Panc1 (cell line): Measurements from ENCODE around the gene PPBP. TPM values are rescaled to one million over a fixed set of nuclear protein-coding genes. Genes with fewer than 3 reads are reported as not detected.

ENCODE experiments used
- ATAC-seq: fragments of 200-7000 bp; cut with Tn5 transposase; 2 replicates; pipeline ENCODE4 v1.9.1; 2020; ENCODE audit warnings: mild to moderate bottlenecking, moderate library complexity
- BruUV-seq: library from RNA; stranded (reverse); fragments of 400-500 nt; replicated peaks from 2 replicates; lab custom pipeline; 2021; lab: Mats Ljungman, UMichigan
- CTCF ChIA-PET: fragments of 300-600 bp; sonication (Branson Sonifier 250); formaldehyde crosslinking; loops from one replicate; lab custom pipeline; 2022; ENCODE audit warnings: antibody characterized with exemption; lab: Charles Lee
- POLR2A ChIA-PET: fragments of 300-600 bp; sonication (Branson Sonifier 250); formaldehyde crosslinking; loops from one replicate; lab custom pipeline; 2022; ENCODE audit warnings: antibody characterized with exemption; lab: Charles Lee
- DNase-seq: peaks from one replicate; pipeline ENCODE4 v3.0.0-alpha.2; 2010; ENCODE audit warnings: low read depth, low spot score
- H3K27ac ChIP-seq: 2 replicates; pipeline ENCODE4 v1.5.1; 2011; ENCODE audit warnings: mild to moderate bottlenecking, low read length, inconsistent platforms
- H3K27me3 ChIP-seq: fragments of 200-500 bp; sonication (Bioruptor generic); 2 replicates; pipeline ENCODE4 v1.6.0; 2014; ENCODE audit warnings: low read length, inconsistent platforms; ENCODE audit not compliant: control insufficient read depth, insufficient read depth
- H3K36me3 ChIP-seq: fragments of 200-500 bp; sonication (Bioruptor generic); 2 replicates; pipeline ENCODE4 v1.5.1; 2014; ENCODE audit warnings: inconsistent platforms, mild to moderate bottlenecking, low read length, moderate library complexity; ENCODE audit not compliant: control insufficient read depth, insufficient read depth
- H3K4me1 ChIP-seq: 2 replicates; pipeline ENCODE4 v1.5.1; 2011; ENCODE audit warnings: inconsistent platforms, mild to moderate bottlenecking, low read length, moderate library complexity; ENCODE audit not compliant: control insufficient read depth, insufficient read depth
- H3K4me3 ChIP-seq, 2 experiments: 2 replicates each; pipeline ENCODE4 v1.5.1; 2011 to 2012; ENCODE audit warnings: low read depth in 2 of 2, low read length in 2 of 2, mild to moderate bottlenecking in 2 of 2, inconsistent platforms in 1 of 2, moderate library complexity in 1 of 2
- H3K9me3 ChIP-seq: fragments of 200-500 bp; sonication (Bioruptor generic); 2 replicates; pipeline ENCODE4 v1.5.1; 2014; ENCODE audit warnings: low read depth, mild to moderate bottlenecking, inconsistent platforms, low read length, moderate library complexity; ENCODE audit not compliant: control insufficient read depth, insufficient read depth
- CTCF ChIP-seq: fragments of 450-650 bp; IDR thresholded peaks from 2 replicates; pipeline ENCODE4 v1.5.1; 2017; ENCODE audit warnings: mild to moderate bottlenecking
- POLR2AphosphoS5 ChIP-seq: IDR thresholded peaks from 2 replicates; pipeline ENCODE4 v1.6.1; 2012; ENCODE audit warnings: mild to moderate bottlenecking, low read depth, low read length, moderate library complexity
- SIN3A ChIP-seq: IDR thresholded peaks from 2 replicates; pipeline ENCODE4 v1.6.1; 2012; ENCODE audit warnings: low read depth, mild to moderate bottlenecking, low read length, moderate library complexity, borderline replicate concordance; ENCODE audit not compliant: insufficient read depth
- TCF7L2 ChIP-seq: IDR thresholded peaks from 2 replicates; pipeline ENCODE4 v1.6.1; 2011; ENCODE audit warnings: mild to moderate bottlenecking, low read depth, low read length, inconsistent platforms
- in situ Hi-C: cut with HindIII; loops from 2 replicates; pipeline ENCODE4 v1.10.0; 2016; ENCODE audit warnings: low sequenced_read_pairs, low pct_unique_long_range_greater_than_20kb
- intact Hi-C: fragments of 100-400 bp; cut with micrococcal nuclease; formaldehyde crosslinking; loops from one replicate; pipeline ENCODE4 v1.10.0; 2022; ENCODE audit not compliant: unreplicated experiment
- total RNA-seq: library from RNA; stranded (reverse); gene quantifications from one replicate; pipeline ENCODE4 v1.2.1, GENCODE V29; 2021; ENCODE audit not compliant: unreplicated experiment
- TF ChIP-seq, protein P1 (sequence below), 2 experiments: IDR thresholded peaks; 2 replicates each; pipeline ENCODE4 v1.6.1; 2011 to 2012; ENCODE audit warnings: low read depth in 2 of 2, control low read depth in 1 of 2, low read length in 1 of 2, mild to moderate bottlenecking in 1 of 2, moderate library complexity in 1 of 2; ENCODE audit not compliant: insufficient read depth in 1 of 2

PPBP gene
- total RNA-seq, 1 experiment from 2014 or later = not detected

GRCh38 chr4:73998040-73999011 lies 10.3 kb upstream of the PPBP start, which contains the start of gene CXCL5:
Gene CXCL5 (minus strand): TSS chr4:73998677. CDS start chr4:73998581, 96 bp downstream.
- BruUV-seq = no TSS peak
- DNase-seq (no peak), ATAC-seq (peak; percentile 80)
- TF ChIP-seq POLR2AphosphoS5 = no peak
- TF ChIP-seq, protein P1, sequence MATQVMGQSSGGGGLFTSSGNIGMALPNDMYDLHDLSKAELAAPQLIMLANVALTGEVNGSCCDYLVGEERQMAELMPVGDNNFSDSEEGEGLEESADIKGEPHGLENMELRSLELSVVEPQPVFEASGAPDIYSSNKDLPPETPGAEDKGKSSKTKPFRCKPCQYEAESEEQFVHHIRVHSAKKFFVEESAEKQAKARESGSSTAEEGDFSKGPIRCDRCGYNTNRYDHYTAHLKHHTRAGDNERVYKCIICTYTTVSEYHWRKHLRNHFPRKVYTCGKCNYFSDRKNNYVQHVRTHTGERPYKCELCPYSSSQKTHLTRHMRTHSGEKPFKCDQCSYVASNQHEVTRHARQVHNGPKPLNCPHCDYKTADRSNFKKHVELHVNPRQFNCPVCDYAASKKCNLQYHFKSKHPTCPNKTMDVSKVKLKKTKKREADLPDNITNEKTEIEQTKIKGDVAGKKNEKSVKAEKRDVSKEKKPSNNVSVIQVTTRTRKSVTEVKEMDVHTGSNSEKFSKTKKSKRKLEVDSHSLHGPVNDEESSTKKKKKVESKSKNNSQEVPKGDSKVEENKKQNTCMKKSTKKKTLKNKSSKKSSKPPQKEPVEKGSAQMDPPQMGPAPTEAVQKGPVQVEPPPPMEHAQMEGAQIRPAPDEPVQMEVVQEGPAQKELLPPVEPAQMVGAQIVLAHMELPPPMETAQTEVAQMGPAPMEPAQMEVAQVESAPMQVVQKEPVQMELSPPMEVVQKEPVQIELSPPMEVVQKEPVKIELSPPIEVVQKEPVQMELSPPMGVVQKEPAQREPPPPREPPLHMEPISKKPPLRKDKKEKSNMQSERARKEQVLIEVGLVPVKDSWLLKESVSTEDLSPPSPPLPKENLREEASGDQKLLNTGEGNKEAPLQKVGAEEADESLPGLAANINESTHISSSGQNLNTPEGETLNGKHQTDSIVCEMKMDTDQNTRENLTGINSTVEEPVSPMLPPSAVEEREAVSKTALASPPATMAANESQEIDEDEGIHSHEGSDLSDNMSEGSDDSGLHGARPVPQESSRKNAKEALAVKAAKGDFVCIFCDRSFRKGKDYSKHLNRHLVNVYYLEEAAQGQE (IDR thresholded peaks at IDR 0.05; ENCODE audit: insufficient read depth in 1 of 2, low read depth in 2 of 2, low read length in 1 of 2) = no peak
- TF ChIP-seq SIN3A = no peak
- Histone ChIP-seq H3K4me1 (no peaks in the 10 kb centered on the region), H3K27ac (no peak within 1 kb of the TSS), H3K36me3 (no peaks in the 10 kb centered on the region), H3K4me3 (peak within 1 kb of the TSS; percentile 29 to 46), H3K27me3 (0 out of 2 replicates have a peak, but pooled peaks cover 2% of the 10 kb centered on the region), H3K9me3 (no peaks in the 10 kb centered on the region)
- CTCF ChIA-PET = no interaction called here
- intact Hi-C loops (no loop called here), in situ Hi-C loops (no loop called here)
- POLR2A ChIA-PET = no interaction called here

DNA sequence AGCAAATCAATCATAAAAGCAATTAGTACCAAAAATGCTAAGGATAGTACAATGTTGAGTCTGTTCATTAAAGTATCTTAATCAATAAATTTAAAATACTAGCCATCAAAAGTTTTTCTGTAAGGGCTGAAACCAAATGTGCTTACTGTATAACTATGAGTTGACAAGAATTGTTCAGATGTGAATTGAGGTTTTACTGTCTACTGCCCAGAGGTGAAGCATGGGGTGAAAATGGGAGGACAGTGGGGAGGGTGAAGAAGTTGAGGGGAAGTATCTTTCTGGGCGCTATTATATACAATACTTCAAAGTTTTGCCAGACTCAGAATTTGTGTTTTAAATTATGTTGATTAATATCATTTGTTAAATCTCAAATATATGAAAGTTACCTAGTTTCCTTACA lies 4.1 kb upstream of the PPBP start:
- no peak overlapping the region for H3K27ac ChIP-seq
- no peak for ATAC-seq
- ChIA-PET CTCF (no interaction called here), POLR2A (no interaction called here)
- H3K36me3 ChIP-seq = no peaks in the 10 kb centered on the region
- H3K4me3 ChIP-seq = no peak overlapping the region
- no peak for TF ChIP-seq CTCF
- no peak for TF ChIP-seq POLR2AphosphoS5
- TF ChIP-seq, protein P1 (IDR thresholded peaks at IDR 0.05; ENCODE audit: insufficient read depth in 1 of 2, low read depth in 2 of 2, low read length in 1 of 2) = no peak
- TF ChIP-seq TCF7L2 = no peak
- TF ChIP-seq SIN3A = no peak
- in situ Hi-C loops (no loop called here), intact Hi-C loops (no loop called here)
- no peak for DNase-seq
- H3K9me3 ChIP-seq = no peaks in the 10 kb centered on the region
- no peaks in the 10 kb centered on the region for H3K4me1 ChIP-seq
- BruUV-seq = no TSS peak
- no peaks in the 10 kb centered on the region for H3K27me3 ChIP-seq
